ENCODE results near the gene POGZ.

Gene POGZ

GRCh38 chr1:151459331-151460046 lies at the start of gene POGZ:
TSS of gene POGZ (minus strand) at chr1:151459494. CDS start at chr1:151442204, 17,290 bp downstream.
- DNase-seq (ENCODE audit: low read depth in 2 of 2), result peak; percentile 89 to 91

- DNase-seq (ENCODE audit: low read depth in 2 of 2), result no peak
Observed at GRCh38 chr1:151508833-151509232, 49.5 kb upstream of the POGZ start.

GRCh38 chr1:151504759-151505158 lies 45.5 kb upstream of the POGZ start:
- DNase-seq (ENCODE audit: low read depth in 2 of 2), result no peak

GRCh38 chr1:151504252-151504651 lies 45.0 kb upstream of the POGZ start:
- DNase-seq (ENCODE audit: low read depth in 2 of 2), result no peak

GRCh38 chr1:151502859-151503780 lies 43.8 kb upstream of the POGZ start:
- no peak for DNase-seq (ENCODE audit: low read depth in 2 of 2)

GRCh38 chr1:151502035-151502700 lies 42.9 kb upstream of the POGZ start:
- DNase-seq (ENCODE audit: low read depth in 2 of 2), result no peak

- DNase-seq (ENCODE audit: low read depth in 2 of 2), result no peak
Observed at GRCh38 chr1:151501474-151501873, 42.2 kb upstream of the POGZ start.

GRCh38 chr1:151499930-151500329 lies 40.6 kb upstream of the POGZ start:
- DNase-seq (ENCODE audit: low read depth in 2 of 2), result no peak

- no peak for DNase-seq (ENCODE audit: low read depth in 2 of 2)
Observed at GRCh38 chr1:151499365-151499764, 40.1 kb upstream of the POGZ start.

- DNase-seq (ENCODE audit: low read depth in 2 of 2), result no peak
Observed at GRCh38 chr1:151495316-151495715, 36.0 kb upstream of the POGZ start.

GRCh38 chr1:151494741-151495281 lies 35.5 kb upstream of the POGZ start:
- no peak for DNase-seq (ENCODE audit: low read depth in 2 of 2)

- DNase-seq (ENCODE audit: low read depth in 2 of 2), result no peak
Observed at GRCh38 chr1:151493042-151493441, 33.7 kb upstream of the POGZ start.

GRCh38 chr1:151492120-151492519 lies 32.8 kb upstream of the POGZ start:
- no peak for DNase-seq (ENCODE audit: low read depth in 2 of 2)

GRCh38 chr1:151491641-151492040 lies 32.3 kb upstream of the POGZ start:
- no peak for DNase-seq (ENCODE audit: low read depth in 2 of 2)

GRCh38 chr1:151486557-151486956 lies 27.3 kb upstream of the POGZ start:
- no peak for DNase-seq (ENCODE audit: low read depth in 2 of 2)

GRCh38 chr1:151485685-151486255 lies 26.5 kb upstream of the POGZ start:
- DNase-seq (ENCODE audit: low read depth in 2 of 2), result no peak

GRCh38 chr1:151482017-151482416 lies 22.7 kb upstream of the POGZ start:
- DNase-seq (ENCODE audit: low read depth in 2 of 2), result no peak

- no peak for DNase-seq (ENCODE audit: low read depth in 2 of 2)
Observed at GRCh38 chr1:151479462-151479861, 20.2 kb upstream of the POGZ start.

GRCh38 chr1:151478923-151479322 lies 19.6 kb upstream of the POGZ start:
- no peak for DNase-seq (ENCODE audit: low read depth in 2 of 2)

- DNase-seq (ENCODE audit: low read depth in 2 of 2), result no peak
Observed at GRCh38 chr1:151478140-151478812, 19.0 kb upstream of the POGZ start.

- DNase-seq (ENCODE audit: low read depth in 2 of 2), result no peak
Observed at GRCh38 chr1:151477066-151477465, 17.8 kb upstream of the POGZ start.
